Measurements from ENCODE around the gene ENTR1.

The ENTR1 gene

DNA sequence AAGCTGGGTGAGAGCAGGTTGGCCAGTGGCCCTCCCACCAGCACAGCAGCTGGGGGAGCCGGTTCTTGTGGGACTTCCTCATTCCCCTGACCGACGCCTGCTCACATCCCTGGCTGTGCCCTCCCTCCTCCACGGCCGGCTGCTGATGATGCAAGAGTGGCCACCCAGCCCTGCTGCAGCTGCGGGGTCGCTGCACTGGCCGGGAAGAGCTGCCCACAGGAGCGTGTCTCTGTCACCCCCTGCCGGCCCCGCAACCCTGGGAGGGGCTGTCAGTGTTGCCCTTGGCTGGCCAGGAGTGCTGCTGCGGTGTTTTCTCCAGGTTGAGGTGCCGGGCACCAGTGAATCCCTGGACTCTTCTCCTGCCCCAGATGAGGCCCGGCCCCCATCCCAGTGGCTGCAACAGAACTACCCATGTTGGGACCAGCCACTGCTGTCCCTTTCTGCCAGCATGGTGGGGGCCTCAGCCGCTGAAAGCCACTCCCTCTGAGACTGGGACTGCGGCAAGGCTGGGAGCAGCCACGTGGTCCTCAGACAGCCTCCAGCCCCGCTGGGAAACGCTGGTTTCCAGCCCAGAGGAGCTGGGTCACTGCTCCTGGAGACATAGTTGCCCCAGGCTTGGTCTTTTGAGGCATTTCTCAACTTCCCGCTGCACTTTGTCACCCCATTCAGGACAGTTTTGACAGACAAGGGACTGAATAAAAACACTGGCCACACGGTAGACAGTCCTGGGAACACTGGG is 37.7 kb downstream of the ENTR1 start:
- no peak overlapping the region for H3K4me2 ChIP-seq (ENCODE audit: low read length)

DNA sequence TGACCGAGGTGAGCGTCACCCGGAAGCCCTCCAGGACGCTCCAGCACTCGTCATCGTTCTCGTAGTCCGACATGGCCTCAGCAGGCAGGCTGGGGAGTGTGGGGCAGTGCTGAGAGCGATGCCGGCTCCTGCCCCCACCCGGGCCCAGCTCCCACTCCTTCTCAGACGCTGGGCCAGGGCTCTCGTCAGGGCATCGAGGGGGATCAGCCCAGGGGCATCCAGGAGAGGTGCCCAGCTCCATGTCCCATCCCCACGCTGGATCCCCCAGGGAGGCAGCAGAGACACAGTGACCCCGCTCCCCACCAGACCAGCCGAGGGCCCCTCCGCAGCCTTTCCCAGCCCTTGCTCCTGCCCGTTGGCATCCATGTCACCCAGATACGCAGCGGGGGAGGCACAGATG is 38.4 kb downstream of the ENTR1 start:
- H3K4me2 ChIP-seq (ENCODE audit: low read length): no peak overlapping the region
- no peak overlapping the region for H3K27ac ChIP-seq (ENCODE audit: low read depth, low read length)
- 0 out of 2 replicates have a peak, but pooled peaks cover 5% of the 10 kb centered on the region for H3K4me1 ChIP-seq (ENCODE audit: control insufficient read depth, low read length)
- no peaks in the 10 kb centered on the region for H3K27me3 ChIP-seq (ENCODE audit: control insufficient read depth, low read length)
- peaks cover 15% of the 10 kb centered on the region; the same call in 1 of the 2 replicates for H3K36me3 ChIP-seq (ENCODE audit: control insufficient read depth, low read length)
- H3F3A ChIP-seq (ENCODE audit: control insufficient read depth, insufficient read depth): no peaks in the 10 kb centered on the region
- no peaks in the 10 kb centered on the region for H3K9me2 ChIP-seq (replicated peaks; ENCODE audit: control insufficient read depth, low read length)
- H3K9me3 ChIP-seq (ENCODE audit: control insufficient read depth, insufficient read depth, low read length): no peaks in the 10 kb centered on the region
- H3K4me3 ChIP-seq (ENCODE audit: low read length): no peak overlapping the region
- TF ChIP-seq, protein P1, sequence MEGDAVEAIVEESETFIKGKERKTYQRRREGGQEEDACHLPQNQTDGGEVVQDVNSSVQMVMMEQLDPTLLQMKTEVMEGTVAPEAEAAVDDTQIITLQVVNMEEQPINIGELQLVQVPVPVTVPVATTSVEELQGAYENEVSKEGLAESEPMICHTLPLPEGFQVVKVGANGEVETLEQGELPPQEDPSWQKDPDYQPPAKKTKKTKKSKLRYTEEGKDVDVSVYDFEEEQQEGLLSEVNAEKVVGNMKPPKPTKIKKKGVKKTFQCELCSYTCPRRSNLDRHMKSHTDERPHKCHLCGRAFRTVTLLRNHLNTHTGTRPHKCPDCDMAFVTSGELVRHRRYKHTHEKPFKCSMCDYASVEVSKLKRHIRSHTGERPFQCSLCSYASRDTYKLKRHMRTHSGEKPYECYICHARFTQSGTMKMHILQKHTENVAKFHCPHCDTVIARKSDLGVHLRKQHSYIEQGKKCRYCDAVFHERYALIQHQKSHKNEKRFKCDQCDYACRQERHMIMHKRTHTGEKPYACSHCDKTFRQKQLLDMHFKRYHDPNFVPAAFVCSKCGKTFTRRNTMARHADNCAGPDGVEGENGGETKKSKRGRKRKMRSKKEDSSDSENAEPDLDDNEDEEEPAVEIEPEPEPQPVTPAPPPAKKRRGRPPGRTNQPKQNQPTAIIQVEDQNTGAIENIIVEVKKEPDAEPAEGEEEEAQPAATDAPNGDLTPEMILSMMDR (IDR thresholded peaks at IDR 0.05; ENCODE audit: low read depth, low read length, poor library complexity, severe bottlenecking): no peak
- TF ChIP-seq EZH2phosphoT487 (IDR thresholded peaks at IDR 0.05; ENCODE audit: borderline replicate concordance, low read length): no peak
- no peaks in the 10 kb centered on the region for H4K20me1 ChIP-seq (ENCODE audit: control insufficient read depth, insufficient read depth, low read depth, low read length)
- no peaks in the 10 kb centered on the region for H3K79me2 ChIP-seq (ENCODE audit: control insufficient read depth, low read length)

More for the DNA sequence above, 37.7 kb downstream of the ENTR1 start:
- Histone ChIP-seq H3K27me3 (ENCODE audit: control insufficient read depth, low read length) (no peaks in the 10 kb centered on the region), H3K79me2 (ENCODE audit: control insufficient read depth, low read length) (no peaks in the 10 kb centered on the region), H3K27ac (ENCODE audit: low read depth, low read length) (no peak overlapping the region), H3K9me2 (replicated peaks; ENCODE audit: control insufficient read depth, low read length) (no peaks in the 10 kb centered on the region), H3K9me3 (ENCODE audit: control insufficient read depth, insufficient read depth, low read length) (no peaks in the 10 kb centered on the region), H4K20me1 (ENCODE audit: control insufficient read depth, insufficient read depth, low read depth, low read length) (no peaks in the 10 kb centered on the region), H3F3A (ENCODE audit: control insufficient read depth, insufficient read depth) (no peaks in the 10 kb centered on the region), H3K4me3 (ENCODE audit: low read length) (no peak overlapping the region), H3K4me1 (ENCODE audit: control insufficient read depth, low read length) (0 out of 2 replicates have a peak, but pooled peaks cover 5% of the 10 kb centered on the region), H3K36me3 (ENCODE audit: control insufficient read depth, low read length) (peaks cover 21% of the 10 kb centered on the region; the same call in 1 of the 2 replicates)
- TF ChIP-seq EZH2phosphoT487 (IDR thresholded peaks at IDR 0.05; ENCODE audit: borderline replicate concordance, low read length): no peak
- TF ChIP-seq, protein P1 (IDR thresholded peaks at IDR 0.05; ENCODE audit: low read depth, low read length, poor library complexity, severe bottlenecking): no peak

DNA sequence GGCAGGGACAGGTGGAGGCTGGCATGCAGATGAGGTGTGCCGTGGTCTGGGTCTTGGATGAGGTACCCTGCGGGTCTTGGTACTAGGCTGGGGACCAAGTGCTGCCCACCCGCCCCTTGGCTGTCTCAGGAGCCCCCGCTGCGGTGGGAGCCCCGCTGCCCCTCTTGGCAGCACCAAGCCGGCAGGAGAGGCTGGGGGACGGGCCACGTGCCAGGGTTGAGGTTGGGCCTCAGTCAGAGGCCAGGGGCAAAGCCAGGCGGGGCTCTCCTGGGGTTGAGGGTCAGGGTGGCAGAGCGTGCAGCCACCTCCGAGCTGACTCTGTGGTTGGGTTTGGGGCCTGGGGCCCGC is 38.9 kb downstream of the ENTR1 start:
- no peaks in the 10 kb centered on the region for H3K9me2 ChIP-seq (replicated peaks; ENCODE audit: control insufficient read depth, low read length)
- peaks cover 13% of the 10 kb centered on the region; the same call in 1 of the 2 replicates for H3K36me3 ChIP-seq (ENCODE audit: control insufficient read depth, low read length)
- H3K27ac ChIP-seq (ENCODE audit: low read depth, low read length): no peak overlapping the region
- no peaks in the 10 kb centered on the region for H3K9me3 ChIP-seq (ENCODE audit: control insufficient read depth, insufficient read depth, low read length)
- H4K20me1 ChIP-seq (ENCODE audit: control insufficient read depth, insufficient read depth, low read depth, low read length): no peaks in the 10 kb centered on the region
- TF ChIP-seq EZH2phosphoT487 (IDR thresholded peaks at IDR 0.05; ENCODE audit: borderline replicate concordance, low read length): no peak
- TF ChIP-seq, protein P1 (IDR thresholded peaks at IDR 0.05; ENCODE audit: low read depth, low read length, poor library complexity, severe bottlenecking): no peak
- no peaks in the 10 kb centered on the region for H3K27me3 ChIP-seq (ENCODE audit: control insufficient read depth, low read length)
- 0 out of 2 replicates have a peak, but pooled peaks cover 5% of the 10 kb centered on the region for H3K4me1 ChIP-seq (ENCODE audit: control insufficient read depth, low read length)
- H3K4me3 ChIP-seq (ENCODE audit: low read length): no peak overlapping the region
- no peaks in the 10 kb centered on the region for H3K79me2 ChIP-seq (ENCODE audit: control insufficient read depth, low read length)
- no peak overlapping the region for H3K4me2 ChIP-seq (ENCODE audit: low read length)
- H3F3A ChIP-seq (ENCODE audit: control insufficient read depth, insufficient read depth): no peaks in the 10 kb centered on the region

Measured in DOHH2 (cell line).